ENCODE measurements around the gene METTL4.

Gene METTL4

GRCh38 chr18:2515171-2515787, 56.0 kb downstream of the METTL4 start:
- DNase-seq, result no peak

DNA sequence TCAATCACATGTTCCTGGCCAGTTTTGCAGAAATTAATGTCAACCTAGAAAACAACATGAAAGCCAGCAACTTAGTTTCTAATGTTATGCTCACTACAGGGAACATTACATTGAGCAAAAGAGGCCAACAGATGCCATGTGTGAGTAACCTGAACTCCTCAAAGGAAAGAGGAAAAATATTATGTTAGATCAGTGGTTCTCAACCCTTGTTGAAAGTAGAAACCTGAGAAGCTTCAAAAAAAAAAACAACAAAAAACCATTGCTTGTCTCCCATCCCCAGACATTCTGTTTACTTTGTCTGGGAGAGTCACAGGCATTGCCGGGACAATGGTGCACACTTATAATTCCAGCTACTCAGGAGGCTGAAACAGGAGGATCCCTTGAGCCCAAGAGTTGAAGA, 57.7 kb downstream of the METTL4 start:
- no peak for DNase-seq

DNA sequence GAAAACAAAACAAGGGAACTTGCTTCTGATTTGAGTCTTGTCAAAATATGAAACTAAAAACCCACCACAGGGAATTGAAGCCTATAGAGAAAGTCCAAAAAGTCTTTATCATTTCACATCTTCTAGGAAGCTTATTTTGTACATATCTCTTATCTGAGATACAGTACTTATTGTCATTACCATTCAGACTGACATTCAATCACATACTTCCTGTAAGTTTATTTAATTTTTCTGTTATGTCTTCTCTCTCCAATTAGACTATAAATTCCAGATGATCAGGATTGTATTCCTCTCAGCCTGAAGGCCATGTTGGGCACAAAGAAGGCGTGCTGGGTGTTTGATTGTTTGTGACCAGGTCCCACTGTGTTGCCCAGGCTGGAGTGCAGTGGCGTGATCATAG, 59.2 kb downstream of the METTL4 start:
- DNase-seq, result no peak

DNA sequence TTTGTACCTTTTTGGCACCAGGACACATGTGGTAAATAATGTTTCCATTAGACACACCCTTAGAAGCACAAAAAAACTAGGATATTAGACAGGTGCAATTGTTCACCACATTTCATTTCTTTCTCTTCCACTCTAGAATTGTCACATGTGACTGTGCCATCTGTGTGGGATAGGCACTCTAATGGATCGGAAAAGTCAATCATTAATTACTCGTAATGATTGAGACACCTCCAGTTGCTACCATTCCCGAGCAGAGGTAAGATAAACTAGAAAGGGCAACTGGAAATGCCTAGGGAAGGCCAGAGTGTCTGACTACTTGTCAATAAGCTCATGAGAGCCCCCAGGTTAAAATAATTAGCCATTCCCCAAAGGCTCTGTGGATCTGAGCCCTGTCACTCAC, 59.9 kb downstream of the METTL4 start:
- DNase-seq, result no peak

DNA sequence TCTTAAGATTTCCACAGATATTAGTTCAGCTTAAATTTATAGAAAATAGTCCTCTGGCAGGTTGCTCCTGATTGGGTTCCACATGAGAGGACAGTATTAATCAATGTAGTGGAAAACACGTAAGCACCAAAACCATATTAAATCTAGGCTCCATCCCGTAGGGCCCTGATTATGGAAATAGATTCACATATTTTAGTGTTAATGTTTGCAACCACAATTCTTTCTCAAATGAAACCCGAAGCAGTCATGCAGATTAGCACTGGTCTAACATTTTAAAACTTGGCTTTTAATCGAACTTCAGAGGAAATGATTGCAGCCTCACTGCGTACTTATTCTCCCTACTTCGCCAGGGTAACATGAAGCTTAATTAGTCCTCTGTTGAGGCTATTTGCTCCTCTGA, 60.9 kb downstream of the METTL4 start:
- DNase-seq, result no peak

- no peak for DNase-seq
Observed at GRCh38 chr18:2508678-2509077, 62.6 kb downstream of the METTL4 start.

GRCh38 chr18:2508155-2508554, 63.1 kb downstream of the METTL4 start:
- no peak for DNase-seq

- DNase-seq, result no peak
Observed at GRCh38 chr18:2504642-2505041, 66.7 kb downstream of the METTL4 start.

DNA sequence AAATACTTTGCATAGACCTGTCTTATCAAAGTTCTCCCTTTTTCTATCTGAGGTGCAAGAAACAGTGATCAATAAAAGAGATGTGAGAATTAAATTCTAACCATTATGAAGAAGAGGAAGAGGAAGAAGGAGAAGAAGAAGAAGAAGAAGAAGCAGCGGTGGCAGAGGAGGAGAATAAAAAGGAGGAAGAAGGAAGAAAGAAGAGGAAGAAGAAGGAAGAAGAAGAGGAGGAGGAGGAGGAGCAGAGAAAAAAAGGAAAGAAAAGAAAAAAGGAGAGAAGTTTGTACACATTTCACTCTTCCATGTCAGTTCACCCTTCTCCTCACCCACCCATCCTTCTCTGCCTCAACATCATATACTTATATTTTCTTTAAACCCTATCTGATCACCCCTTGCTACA, 68.4 kb downstream of the METTL4 start:
- no peak for DNase-seq

DNA sequence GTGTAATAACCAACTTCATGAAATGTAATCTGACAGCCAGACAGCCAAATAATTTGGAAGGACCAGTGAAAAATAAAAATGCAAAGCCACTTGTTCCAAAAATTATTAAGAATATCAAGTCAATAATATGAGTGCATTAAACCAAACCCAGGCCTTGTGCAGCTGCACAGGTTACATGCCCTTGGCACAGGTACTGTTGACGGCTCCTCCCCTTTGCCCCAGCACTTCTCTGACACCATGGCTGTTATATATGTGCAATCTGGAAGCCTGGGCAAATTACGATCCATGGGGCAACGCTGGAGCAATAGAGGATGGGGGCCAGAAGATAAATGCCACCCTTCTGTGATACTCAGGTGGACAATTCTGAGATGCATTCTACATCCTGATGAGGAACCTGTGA, 68.9 kb downstream of the METTL4 start:
- DNase-seq, result no peak

DNA sequence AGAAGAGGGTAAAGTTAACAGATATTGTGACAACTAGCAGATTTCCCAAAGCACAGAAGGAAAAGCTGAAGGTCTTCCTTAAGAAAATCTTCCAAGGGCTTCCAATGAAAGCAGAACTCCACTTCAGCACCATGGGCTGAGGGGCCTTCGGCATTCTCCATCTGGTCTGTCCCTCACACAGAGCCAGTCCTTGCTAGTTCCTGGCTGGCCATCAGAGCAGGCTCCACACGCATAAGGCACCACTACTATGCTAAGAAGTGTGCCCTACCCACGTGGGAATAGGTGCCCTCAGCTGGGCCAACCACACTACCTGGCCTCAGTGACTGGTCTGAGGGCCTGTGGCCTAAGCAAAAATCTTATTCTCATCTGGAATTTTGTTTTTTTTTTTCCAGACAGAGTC, 73.5 kb downstream of the METTL4 start:
- DNase-seq, result no peak

DNA sequence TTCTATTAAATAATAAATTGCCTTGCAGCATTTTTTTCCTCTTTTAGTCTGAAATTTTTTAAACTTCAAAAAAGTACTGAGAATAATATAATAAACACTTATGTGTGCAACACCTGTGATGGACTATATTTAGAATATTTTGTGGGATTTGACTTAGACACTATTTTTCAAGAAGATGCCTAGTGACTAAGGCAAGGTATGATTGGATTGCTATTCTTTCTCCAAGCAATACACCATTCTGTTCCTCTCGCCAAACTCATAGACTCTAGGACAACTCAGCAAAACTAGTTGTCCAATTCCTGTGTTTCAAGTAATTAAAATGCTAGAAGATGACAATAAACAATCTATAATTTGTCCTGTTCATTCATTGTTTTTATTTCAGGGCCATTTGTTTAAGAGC, 75.9 kb downstream of the METTL4 start:
- no peak for DNase-seq

GRCh38 chr18:2494921-2495320, 76.4 kb downstream of the METTL4 start:
- no peak for DNase-seq
